IPS DF 19.7 (cell line): ENCODE data around the gene NUMA1.

Source experiments
- DNase-seq: peaks from one replicate; pipeline ENCODE4 v3.0.0-alpha.2; 2013; ENCODE audit warnings: low read depth, low spot score

NUMA1 gene, protein sequence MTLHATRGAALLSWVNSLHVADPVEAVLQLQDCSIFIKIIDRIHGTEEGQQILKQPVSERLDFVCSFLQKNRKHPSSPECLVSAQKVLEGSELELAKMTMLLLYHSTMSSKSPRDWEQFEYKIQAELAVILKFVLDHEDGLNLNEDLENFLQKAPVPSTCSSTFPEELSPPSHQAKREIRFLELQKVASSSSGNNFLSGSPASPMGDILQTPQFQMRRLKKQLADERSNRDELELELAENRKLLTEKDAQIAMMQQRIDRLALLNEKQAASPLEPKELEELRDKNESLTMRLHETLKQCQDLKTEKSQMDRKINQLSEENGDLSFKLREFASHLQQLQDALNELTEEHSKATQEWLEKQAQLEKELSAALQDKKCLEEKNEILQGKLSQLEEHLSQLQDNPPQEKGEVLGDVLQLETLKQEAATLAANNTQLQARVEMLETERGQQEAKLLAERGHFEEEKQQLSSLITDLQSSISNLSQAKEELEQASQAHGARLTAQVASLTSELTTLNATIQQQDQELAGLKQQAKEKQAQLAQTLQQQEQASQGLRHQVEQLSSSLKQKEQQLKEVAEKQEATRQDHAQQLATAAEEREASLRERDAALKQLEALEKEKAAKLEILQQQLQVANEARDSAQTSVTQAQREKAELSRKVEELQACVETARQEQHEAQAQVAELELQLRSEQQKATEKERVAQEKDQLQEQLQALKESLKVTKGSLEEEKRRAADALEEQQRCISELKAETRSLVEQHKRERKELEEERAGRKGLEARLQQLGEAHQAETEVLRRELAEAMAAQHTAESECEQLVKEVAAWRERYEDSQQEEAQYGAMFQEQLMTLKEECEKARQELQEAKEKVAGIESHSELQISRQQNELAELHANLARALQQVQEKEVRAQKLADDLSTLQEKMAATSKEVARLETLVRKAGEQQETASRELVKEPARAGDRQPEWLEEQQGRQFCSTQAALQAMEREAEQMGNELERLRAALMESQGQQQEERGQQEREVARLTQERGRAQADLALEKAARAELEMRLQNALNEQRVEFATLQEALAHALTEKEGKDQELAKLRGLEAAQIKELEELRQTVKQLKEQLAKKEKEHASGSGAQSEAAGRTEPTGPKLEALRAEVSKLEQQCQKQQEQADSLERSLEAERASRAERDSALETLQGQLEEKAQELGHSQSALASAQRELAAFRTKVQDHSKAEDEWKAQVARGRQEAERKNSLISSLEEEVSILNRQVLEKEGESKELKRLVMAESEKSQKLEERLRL (N-terminal part only)

GRCh38 chr11:72080326-72081183 is at the start of gene NUMA1, which contains the start of gene LRRC51:
Gene NUMA1 (minus strand): TSS chr11:72080542. CDS start chr11:72035943, 44,599 bp downstream.
Gene LRRC51 (plus strand): TSS chr11:72080850. CDS start chr11:72089084, 8,234 bp downstream.
- DNase-seq = peak; percentile 99

- DNase-seq = no peak
These were observed 49.0 kb upstream of the NUMA1 start for GRCh38 chr11:72129381-72129780.

GRCh38 chr11:72127923-72128322 is 47.6 kb upstream of the NUMA1 start:
- DNase-seq = no peak

- DNase-seq = no peak
These were observed 45.6 kb upstream of the NUMA1 start for GRCh38 chr11:72125956-72126355.

DNA sequence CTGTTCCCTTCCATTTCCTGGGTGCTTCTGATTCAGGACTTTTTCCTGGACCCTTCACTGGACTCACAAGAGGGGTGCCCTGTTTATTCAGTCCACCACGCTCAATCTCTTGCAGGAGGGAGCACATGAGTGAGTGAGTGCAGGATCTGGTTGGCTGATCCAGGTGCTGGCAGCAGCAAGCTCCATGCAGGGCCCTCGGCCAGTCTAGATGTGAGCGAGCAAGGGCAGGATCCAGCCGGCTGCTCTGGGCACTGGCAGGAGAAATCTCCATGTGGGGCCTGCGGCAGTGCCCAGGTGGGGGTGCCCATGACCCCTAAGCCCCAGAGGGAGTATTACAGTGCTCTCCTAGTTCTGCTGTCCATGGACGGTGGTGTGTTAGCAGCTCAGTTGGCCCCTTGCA is 43.7 kb upstream of the NUMA1 start:
- DNase-seq = no peak

- no peak for DNase-seq
These were observed 42.8 kb upstream of the NUMA1 start for GRCh38 chr11:72123117-72123653.

GRCh38 chr11:72122607-72123006 is 42.3 kb upstream of the NUMA1 start:
- DNase-seq = no peak

DNA sequence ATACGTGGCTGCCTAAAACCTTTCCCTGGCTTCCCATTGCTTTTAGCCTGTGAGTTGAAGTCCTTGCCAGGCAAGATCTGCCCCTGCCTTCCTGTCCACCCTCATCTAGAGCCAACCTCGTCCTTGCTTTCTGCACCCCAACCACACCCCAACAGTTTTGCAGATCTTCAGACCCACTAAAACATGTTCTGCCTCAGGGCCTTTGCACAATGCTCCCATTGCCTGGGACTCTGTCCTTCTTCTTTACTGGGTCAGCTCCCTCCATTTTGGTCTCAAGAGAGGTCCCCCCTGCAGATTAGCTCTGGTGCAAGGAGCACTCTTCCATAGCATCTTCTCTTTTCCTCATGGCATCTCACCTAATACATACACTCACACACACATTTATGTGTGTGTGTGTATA is 40.6 kb upstream of the NUMA1 start:
- DNase-seq = no peak

DNA sequence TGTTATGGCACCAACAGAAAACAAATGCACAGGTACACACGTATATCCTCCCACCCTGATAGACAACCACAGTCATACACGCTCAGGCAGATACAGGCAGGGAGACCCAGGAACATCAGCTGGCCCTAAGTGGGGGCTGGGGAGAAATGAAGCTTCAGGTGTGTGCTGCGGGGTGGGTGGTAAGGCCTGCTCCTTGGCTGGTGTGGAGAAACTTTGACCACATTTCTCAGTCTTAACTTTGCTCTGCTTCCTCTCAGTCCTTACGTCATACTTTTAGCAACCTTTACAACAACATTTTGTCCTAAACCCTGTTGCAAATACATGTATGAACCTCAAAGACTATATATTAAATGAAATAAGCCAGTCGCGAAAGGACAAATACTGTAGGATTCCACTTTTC is 38.9 kb upstream of the NUMA1 start:
- no peak for DNase-seq

DNA sequence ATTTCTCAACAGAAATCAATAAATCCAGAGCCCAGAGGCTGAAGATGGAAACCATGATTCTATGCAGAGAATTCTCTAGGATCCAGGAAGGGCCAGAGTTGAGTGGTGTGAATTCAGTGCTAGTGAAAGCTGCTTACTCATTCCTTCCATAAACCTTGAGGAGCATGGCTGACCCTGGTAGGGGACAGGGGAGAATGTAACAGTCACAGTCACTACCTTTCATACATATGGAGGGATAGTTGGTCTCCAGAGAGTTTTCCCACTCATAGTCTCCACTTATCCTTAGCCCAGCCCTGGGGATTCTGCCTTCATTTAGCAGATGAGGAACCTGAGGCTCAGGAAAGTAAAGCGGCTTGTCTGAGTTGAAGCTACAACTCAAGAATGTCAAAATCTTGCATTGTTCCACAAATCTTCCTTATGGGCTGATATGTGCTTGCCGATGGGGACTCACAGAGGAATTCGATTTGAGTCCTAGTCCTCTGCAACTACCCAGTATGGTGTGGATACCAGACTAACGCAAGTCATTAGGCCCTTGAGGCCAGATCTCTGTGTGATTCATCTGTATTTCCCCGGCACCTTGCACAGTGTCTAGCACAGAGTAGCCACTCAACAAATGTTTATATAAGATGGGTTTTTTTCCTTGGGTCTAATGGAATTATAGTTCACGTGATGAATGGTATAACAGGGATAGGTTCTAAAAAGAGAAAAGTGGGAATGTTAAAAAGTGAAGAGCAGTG is 35.8 kb upstream of the NUMA1 start:
- no peak for DNase-seq

DNA sequence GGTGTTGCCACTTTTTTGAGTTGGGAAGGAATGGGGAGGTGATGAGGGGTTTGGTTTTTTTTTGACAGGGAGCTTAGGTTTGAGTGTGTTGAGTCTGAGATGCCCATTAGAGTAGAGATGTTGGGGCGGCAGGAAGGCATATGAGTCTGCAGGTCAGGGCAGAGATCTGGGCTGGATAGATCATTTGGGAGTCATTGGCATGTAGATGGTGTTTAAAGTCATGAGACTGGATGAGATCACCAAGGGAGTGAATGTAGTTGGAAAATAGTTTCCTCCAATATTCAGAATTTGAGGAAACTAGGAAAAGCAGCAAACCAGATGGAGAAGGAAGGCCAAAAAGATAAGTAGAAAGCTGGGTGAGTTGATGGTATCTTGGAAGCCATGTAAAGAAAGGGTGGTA is 34.2 kb upstream of the NUMA1 start:
- no peak for DNase-seq

- DNase-seq = no peak
These were observed 32.9 kb upstream of the NUMA1 start for GRCh38 chr11:72112978-72113808.

DNA sequence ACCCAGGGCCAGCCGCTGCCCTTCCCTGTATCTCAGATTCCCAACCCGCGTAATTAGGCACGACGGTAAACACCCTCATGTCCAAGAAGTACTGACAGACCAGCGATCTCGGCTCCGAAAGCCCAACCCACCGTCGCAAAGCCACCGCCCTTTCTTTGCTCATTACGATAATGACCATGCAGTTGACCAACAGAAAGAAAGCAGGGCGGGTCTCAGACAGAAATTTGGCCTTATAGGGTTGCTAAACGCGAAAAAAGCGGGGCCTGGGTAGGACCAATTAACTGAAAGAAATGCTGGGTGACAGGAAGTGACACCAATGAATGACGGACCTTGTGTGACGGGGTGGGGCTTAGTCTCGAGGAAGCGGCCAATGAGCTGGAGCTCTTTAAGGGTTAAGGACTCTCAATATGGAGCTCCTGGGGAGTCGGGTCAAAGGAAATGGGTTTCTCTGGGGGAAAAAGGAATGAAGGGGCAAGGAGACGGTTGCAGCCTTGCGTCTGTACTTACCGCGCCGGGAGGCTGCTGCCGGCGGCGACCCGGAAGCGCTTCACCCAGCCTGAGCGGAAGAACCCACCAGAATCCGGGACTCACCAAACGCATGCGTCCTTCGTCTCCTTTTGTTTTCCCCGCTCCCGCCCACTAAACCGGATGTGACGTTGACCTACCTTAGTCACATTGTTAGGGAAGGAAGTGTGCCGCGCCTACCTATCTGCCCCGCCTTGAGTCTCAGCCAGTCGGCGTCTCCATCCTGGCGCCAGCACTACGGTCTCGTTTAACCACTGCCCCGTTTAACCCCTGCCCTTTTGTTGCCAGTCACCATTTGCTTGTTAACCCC is 32.0 kb upstream of the NUMA1 start, which contains the start of gene ANAPC15:
Gene ANAPC15, minus strand, starts transcription at position 553 of the 835 bp plus-strand sequence. CDS start 1,419 bp downstream, outside the sequence.
- DNase-seq = peak; percentile 98

DNA sequence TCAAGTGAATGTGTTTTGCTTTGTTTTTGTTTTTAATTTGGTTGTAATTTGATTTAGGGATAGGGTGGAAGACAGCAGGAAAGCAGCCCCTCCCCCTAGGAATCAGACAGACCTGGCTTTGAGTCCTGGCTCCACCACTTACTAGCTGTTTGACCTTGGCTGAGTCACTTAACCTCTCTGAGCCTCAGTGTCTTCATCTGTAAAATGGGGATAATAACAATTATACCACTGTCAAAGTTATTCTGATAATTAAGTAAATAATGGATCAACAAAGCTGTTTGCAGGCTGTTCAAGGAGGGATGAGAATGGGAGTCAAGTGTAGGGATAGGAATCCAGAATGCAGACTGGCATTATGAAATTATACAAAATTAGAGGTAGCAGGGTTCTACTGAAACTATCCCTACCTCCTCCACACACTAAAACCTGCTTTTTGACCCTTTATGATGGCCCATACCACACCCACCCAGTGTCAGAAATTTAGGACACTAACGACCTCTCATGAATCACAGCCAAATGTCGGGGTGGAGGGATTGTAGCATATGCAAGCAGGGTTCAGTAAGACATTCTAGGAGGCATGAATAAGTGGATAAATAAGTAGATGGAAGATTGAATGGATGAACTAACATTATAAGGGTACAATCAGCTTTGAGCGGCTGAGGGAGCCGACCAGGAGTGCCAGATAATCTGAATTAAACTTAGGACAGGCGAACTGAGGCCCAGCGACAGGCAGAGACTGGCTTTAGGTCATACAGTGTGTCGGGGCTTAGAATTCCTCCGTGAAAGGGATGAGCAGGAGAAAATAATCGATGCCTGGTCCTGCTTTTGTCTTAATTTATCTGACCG is 31.2 kb upstream of the NUMA1 start:
- DNase-seq = no peak

GRCh38 chr11:72105888-72106287 is 25.5 kb upstream of the NUMA1 start, which contains the start of gene TOMT:
Gene TOMT (plus strand): TSS chr11:72105924. CDS start chr11:72105952, 28 bp downstream.
- no peak for DNase-seq

GRCh38 chr11:72103754-72104167 is 23.4 kb upstream of the NUMA1 start:
- no peak for DNase-seq
